ENCODE measurements around the gene POU2F1.
"Not testable (repeated sequence)": the region's sequence is repeated elsewhere in the genome, so short reads cannot be mapped to it uniquely, and the experiment has no call there.

POU2F1 gene

DNA sequence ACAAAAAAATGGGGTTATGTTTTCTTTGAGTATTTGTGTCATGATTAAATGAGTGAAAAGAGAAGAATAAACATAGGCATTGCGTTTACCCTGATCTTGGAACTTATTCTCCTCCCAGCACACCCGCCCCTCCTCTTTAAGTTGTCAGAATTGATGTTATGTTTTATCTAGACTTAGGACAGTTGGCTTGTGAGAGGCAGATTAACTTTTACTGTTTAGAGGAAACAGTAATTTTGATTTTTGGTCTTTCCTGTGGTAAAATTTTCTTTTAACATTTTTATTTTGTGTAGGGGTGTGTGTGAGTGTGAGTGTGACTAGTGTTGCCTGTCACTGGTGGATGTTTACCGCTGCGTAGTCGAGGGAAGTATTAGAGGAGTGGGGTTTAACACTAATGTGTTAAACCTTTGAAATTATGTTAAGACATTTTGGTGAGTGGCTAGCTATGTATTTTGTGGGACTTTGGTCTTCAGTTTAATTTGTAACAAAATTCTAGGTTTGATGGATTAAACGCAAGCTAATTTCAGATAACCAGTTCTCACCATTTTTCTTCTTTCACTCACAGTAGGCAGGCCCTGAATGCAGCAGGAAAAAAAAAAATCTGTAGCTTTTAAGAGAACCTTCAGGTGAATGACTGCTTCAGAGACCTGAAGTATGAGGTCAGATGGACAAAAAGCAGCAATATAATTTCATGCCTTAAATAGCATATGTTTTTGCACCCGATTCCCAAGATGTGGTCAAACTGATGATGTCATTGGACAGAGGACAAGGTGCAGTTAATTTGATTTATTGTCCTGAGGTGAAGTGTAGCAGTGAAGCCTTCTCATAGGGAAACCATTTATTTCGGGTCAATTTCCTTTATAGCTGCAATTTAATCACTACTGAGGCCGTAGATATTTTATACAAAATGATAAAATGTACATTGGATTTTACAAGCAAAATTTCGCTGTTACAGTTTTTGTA lies 2.7 kb downstream of the POU2F1 start:
- TF ChIP-seq, protein P1, sequence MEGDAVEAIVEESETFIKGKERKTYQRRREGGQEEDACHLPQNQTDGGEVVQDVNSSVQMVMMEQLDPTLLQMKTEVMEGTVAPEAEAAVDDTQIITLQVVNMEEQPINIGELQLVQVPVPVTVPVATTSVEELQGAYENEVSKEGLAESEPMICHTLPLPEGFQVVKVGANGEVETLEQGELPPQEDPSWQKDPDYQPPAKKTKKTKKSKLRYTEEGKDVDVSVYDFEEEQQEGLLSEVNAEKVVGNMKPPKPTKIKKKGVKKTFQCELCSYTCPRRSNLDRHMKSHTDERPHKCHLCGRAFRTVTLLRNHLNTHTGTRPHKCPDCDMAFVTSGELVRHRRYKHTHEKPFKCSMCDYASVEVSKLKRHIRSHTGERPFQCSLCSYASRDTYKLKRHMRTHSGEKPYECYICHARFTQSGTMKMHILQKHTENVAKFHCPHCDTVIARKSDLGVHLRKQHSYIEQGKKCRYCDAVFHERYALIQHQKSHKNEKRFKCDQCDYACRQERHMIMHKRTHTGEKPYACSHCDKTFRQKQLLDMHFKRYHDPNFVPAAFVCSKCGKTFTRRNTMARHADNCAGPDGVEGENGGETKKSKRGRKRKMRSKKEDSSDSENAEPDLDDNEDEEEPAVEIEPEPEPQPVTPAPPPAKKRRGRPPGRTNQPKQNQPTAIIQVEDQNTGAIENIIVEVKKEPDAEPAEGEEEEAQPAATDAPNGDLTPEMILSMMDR (IDR thresholded peaks at IDR 0.05) = no peak
- no peak overlapping the region for H3K4me3 ChIP-seq
- DNase-seq (ENCODE audit: low spot score) = no peak
- H3K27ac ChIP-seq = peak overlapping the region; percentile 7 to 99

DNA sequence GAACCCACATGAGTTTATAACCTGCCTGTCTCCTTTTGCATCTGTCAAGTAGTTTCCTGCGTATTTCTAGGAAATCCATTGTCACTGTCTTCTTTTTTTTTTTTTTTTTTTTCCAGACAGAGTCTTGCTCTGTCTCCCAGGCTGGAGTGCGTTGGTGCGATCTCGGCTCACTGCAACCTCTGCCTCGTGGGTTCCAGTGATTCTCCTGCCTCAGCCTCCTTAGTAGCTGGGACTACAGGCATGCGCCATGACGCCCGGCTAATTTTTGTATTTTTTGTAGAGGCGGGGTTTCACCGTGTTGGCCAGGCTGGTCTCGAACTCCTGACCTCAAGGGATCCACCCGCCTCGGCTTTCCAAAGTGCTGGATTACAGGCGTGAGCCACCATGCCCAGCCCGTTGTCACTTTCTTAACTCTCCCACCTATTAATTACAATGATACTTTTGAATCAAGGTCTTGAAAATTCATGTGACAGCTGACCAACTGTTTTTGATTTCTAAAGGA lies 4.1 kb downstream of the POU2F1 start:
- H3K27ac ChIP-seq; H3K4me3 ChIP-seq; DNase-seq (ENCODE audit: low spot score): not testable (repeated sequence)

DNA sequence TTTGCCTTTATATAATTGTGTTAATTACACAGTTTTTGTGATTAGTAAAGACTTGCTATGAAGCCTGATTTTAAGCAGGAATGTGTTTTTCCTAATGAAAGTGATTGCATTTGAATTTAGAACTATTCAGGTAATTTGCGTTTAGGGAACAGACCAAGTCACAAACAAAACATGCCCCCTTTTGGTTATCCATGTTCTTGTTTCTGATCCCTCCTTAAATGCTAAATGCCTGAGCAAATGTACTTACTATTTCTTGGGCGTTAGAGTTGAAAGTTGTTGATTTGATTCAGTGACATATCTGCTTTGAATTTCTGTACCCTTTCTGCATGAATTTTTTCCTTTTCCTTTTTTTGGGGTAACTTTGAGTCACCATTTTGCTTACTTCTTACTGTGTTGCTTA lies 5.2 kb downstream of the POU2F1 start:
- Histone ChIP-seq H3K27ac (no peak overlapping the region), H3K4me3 (no peak overlapping the region)
- DNase-seq (ENCODE audit: low spot score) = no peak
- TF ChIP-seq, protein P1 (IDR thresholded peaks at IDR 0.05) = no peak

DNA sequence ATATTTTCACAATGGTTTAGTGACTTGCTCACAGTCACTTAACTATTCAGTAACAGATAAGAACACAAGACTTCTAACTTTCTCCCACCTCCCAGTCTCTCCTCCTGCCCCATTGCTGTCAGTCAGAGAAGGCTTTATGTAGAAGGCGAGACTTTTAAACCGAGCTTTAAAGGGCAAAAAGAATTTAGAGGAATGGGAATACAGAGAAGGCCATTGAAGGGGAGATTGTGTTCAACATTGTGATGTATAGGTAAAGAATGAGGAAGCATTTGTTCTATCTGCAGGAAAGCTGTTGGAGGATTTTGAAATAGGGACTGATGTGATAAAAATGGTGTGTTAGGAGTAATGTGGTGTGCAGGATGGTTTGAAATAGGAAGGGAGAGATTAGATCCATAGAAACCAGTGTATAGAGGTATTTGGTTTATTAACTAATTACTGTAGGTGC lies 7.3 kb downstream of the POU2F1 start:
- no peak for DNase-seq (ENCODE audit: low spot score)
- TF ChIP-seq, protein P1 (IDR thresholded peaks at IDR 0.05) = no peak
- H3K4me3 ChIP-seq = no peak overlapping the region
- H3K27ac ChIP-seq = no peak overlapping the region

DNA sequence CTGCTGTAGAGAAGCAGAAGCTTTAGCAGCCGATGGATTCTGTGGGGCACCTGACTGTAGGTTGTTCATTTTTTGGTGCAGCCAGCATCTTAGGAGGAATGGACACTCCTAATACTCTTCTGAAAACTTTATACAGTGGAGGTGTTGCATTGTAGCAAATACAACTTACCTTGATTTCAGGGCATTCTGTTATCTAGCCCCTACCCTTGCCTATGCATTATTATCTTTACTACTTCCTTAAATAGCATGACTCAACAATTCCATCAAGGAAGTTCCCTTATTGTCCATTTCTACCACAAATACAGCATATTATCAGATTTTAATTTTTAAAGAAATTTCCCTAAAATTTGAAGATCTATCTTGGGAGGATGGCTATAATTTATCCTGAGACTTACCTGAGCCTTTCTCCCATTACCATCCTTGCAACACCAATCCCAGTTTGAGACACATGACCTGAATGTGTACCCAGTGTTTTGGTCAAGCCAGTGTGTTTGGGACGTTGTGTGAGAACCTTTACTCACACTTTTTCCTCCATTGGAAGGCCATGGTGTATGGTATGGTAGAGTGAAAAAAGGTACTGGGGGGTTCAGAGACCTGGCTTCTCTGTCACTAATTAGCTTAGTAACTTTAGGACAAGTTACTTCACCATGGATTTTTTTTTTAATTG lies 9.2 kb downstream of the POU2F1 start:
- Histone ChIP-seq H3K27ac (no peak overlapping the region), H3K4me3 (no peak overlapping the region)
- DNase-seq (ENCODE audit: low spot score) = no peak
- TF ChIP-seq, protein P1 (IDR thresholded peaks at IDR 0.05) = no peak

DNA sequence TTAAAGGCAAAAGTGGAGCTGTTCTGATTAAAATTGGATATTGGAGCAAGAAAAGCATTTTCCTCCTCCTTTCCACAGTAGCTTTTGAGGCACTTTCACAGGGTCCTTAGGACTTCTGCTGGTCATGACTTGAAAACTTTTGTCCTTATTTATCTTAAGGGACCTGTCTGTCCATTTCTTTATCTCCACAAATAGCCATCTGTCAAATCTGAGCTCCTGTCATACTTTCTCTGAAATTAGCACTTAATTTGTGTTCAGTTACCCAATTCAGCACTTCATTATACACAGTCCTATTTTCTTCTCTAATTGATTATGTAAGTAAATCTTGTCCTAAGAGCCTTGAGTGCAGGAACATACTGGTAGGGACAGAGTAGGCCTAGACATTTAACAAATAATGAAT lies 9.8 kb downstream of the POU2F1 start:
- no peak overlapping the region for H3K4me3 ChIP-seq
- DNase-seq (ENCODE audit: low spot score) = no peak
- H3K27ac ChIP-seq = no peak overlapping the region
- TF ChIP-seq, protein P1 (IDR thresholded peaks at IDR 0.05) = no peak

DNA sequence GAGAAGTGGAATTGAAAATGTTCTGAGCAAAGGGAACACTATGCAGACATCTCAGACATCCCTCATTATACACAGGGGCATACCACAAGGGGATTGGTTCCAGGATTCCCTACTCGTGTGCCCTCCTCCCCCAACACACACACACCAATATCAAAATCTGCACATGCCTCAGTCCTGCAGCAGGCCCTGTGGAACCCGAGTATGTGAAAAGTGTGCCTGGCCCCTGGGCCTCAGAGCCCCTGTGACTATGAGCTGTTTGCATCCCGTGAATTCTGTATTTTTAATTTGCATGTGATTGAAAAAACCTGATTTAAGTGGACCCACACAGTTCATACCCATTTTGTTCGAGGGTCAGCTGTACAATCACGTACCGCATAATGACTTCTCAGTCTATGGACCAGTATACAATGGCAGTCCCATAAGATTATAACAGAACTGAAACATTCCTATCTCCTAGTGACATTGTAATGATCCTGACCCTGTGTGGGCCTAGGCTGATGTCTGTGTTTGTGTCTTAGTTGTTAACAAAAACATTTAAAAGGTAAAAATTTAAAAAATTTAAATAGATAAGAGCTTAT lies 11.3 kb downstream of the POU2F1 start:
- no peak overlapping the region for H3K4me3 ChIP-seq
- DNase-seq (ENCODE audit: low spot score) = no peak
- TF ChIP-seq, protein P1 (IDR thresholded peaks at IDR 0.05) = no peak
- H3K27ac ChIP-seq = no peak overlapping the region
